ENCODE data around the gene TTC13. TPM values are rescaled to one million over a fixed set of nuclear protein-coding genes. Genes with fewer than 3 reads are reported as not detected.

The TTC13 gene
- polyA plus RNA-seq, 1 of the 3 experiments (the other 2 are of a cell fraction): 5.5 TPM

GRCh38 chr1:230930986-230931385, 47.7 kb downstream of the TTC13 start:
- Histone ChIP-seq H3K79me2 (ENCODE audit: insufficient read depth) (no peaks in the 10 kb centered on the region), H4K20me1 (ENCODE audit: insufficient read depth) (no peaks in the 10 kb centered on the region), H3K4me1 (ENCODE audit: control insufficient read depth in 1 of 2, insufficient read depth in 2 of 2, low read depth in 1 of 2, low read length in 1 of 2) (no peaks in the 10 kb centered on the region), H3K4me3 (ENCODE audit: low read depth in 2 of 2, low read length in 1 of 2) (no peak overlapping the region), H3F3A (replicated peaks; ENCODE audit: insufficient read depth) (no peaks in the 10 kb centered on the region), H3K9me2 (no peaks in the 10 kb centered on the region; the same call in 1 of the 2 replicates), H3K27me3 (ENCODE audit: insufficient read depth) (no peaks in the 10 kb centered on the region), H3K9me3 (no peaks in the 10 kb centered on the region), H3K27ac (ENCODE audit: low read depth in 2 of 2, low read length in 1 of 2) (no peak overlapping the region), H2AFZ (ENCODE audit: low read depth) (no peak overlapping the region), H3K36me3 (replicated peaks in 1 of 2; ENCODE audit: control insufficient read depth in 1 of 2, insufficient read depth in 2 of 2, low read length in 1 of 2) (peaks cover 0 to 39% of the 10 kb centered on the region in 2 experiments), H3K9ac (no peak overlapping the region), H3K4me2 (no peak overlapping the region)
- DNase-seq: no peak
- TF ChIP-seq RAD21 (IDR thresholded peaks at IDR 0.05; ENCODE audit: low read length) (no peak), MXI1 (IDR thresholded peaks at IDR 0.05; ENCODE audit: low read depth, low read length) (no peak)
- CTCF ChIA-PET: interaction anchor here (0.8 to 1.8 kb wide), 2 partner anchors 13 to 280 kb away, joined by 4 read pairs; no protein-coding TSS in a partner anchor
- WGBS (ENCODE audit: low lambda C conversion rate): 96% methylated on average over 3 of the region's 3 CpGs
- POLR2A ChIA-PET: no interaction called here

GRCh38 chr1:230926182-230926581, 52.5 kb downstream of the TTC13 start:
- no peak overlapping the region for H3K4me3 ChIP-seq (ENCODE audit: low read depth in 2 of 2, low read length in 1 of 2)
- H3K4me2 ChIP-seq: no peak overlapping the region
- H3K9me3 ChIP-seq: no peaks in the 10 kb centered on the region
- no peaks in the 10 kb centered on the region for H4K20me1 ChIP-seq (ENCODE audit: insufficient read depth)
- peaks cover 3 to 36% of the 10 kb centered on the region in 2 experiments for H3K36me3 ChIP-seq (replicated peaks in 1 of 2; ENCODE audit: control insufficient read depth in 1 of 2, insufficient read depth in 2 of 2, low read length in 1 of 2)
- H3K9ac ChIP-seq: no peak overlapping the region
- no peaks in the 10 kb centered on the region for H3K27me3 ChIP-seq (ENCODE audit: insufficient read depth)
- POLR2A ChIA-PET: no interaction called here
- H3K9me2 ChIP-seq: no peaks in the 10 kb centered on the region
- no peak overlapping the region for H2AFZ ChIP-seq (ENCODE audit: low read depth)
- no peaks in the 10 kb centered on the region for H3K4me1 ChIP-seq (ENCODE audit: control insufficient read depth in 1 of 2, insufficient read depth in 2 of 2, low read depth in 1 of 2, low read length in 1 of 2)
- H3K79me2 ChIP-seq (ENCODE audit: insufficient read depth): no peaks in the 10 kb centered on the region
- TF ChIP-seq CHD2 (IDR thresholded peaks at IDR 0.05; ENCODE audit: low read length, partially characterized antibody) (no peak), TCF12 (IDR thresholded peaks at IDR 0.05) (no peak), SIN3A (IDR thresholded peaks at IDR 0.05; ENCODE audit: borderline replicate concordance, low read depth, low read length) (no peak), MAX (IDR thresholded peaks at IDR 0.05; ENCODE audit: low read depth) (no peak), MXI1 (IDR thresholded peaks at IDR 0.05; ENCODE audit: low read depth, low read length) (no peak), RFX5 (IDR thresholded peaks at IDR 0.05; ENCODE audit: low read length) (no peak), IRF3 (IDR thresholded peaks at IDR 0.05; ENCODE audit: low read depth, low read length) (no peak), FOXM1 (IDR thresholded peaks at IDR 0.05; ENCODE audit: low read depth) (no peak), RXRA (IDR thresholded peaks at IDR 0.05; ENCODE audit: borderline replicate concordance, low read depth) (no peak), USF1 (IDR thresholded peaks at IDR 0.05; ENCODE audit: borderline replicate concordance, low read depth) (no peak), MEF2A (IDR thresholded peaks at IDR 0.05; ENCODE audit: borderline replicate concordance, low read depth) (no peak), GATA2 (CRISPR knock-in tag; IDR thresholded peaks at IDR 0.05) (no peak), TAF1 (IDR thresholded peaks at IDR 0.05; ENCODE audit: borderline replicate concordance, low read depth, low read length) (no peak)
- TF ChIP-seq, protein P1, sequence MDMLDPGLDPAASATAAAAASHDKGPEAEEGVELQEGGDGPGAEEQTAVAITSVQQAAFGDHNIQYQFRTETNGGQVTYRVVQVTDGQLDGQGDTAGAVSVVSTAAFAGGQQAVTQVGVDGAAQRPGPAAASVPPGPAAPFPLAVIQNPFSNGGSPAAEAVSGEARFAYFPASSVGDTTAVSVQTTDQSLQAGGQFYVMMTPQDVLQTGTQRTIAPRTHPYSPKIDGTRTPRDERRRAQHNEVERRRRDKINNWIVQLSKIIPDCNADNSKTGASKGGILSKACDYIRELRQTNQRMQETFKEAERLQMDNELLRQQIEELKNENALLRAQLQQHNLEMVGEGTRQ (IDR thresholded peaks at IDR 0.05; ENCODE audit: borderline replicate concordance, low read depth, low read length): no peak
- TF ChIP-seq, protein P2, sequence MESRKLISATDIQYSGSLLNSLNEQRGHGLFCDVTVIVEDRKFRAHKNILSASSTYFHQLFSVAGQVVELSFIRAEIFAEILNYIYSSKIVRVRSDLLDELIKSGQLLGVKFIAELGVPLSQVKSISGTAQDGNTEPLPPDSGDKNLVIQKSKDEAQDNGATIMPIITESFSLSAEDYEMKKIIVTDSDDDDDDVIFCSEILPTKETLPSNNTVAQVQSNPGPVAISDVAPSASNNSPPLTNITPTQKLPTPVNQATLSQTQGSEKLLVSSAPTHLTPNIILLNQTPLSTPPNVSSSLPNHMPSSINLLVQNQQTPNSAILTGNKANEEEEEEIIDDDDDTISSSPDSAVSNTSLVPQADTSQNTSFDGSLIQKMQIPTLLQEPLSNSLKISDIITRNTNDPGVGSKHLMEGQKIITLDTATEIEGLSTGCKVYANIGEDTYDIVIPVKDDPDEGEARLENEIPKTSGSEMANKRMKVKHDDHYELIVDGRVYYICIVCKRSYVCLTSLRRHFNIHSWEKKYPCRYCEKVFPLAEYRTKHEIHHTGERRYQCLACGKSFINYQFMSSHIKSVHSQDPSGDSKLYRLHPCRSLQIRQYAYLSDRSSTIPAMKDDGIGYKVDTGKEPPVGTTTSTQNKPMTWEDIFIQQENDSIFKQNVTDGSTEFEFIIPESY (IDR thresholded peaks at IDR 0.05; ENCODE audit: borderline replicate concordance, low read depth): no peak
- H3K27ac ChIP-seq (ENCODE audit: low read depth in 2 of 2, low read length in 1 of 2): no peak overlapping the region
- 81% methylated on average over 5 of the region's 5 CpGs for WGBS (ENCODE audit: low lambda C conversion rate)
- DNase-seq: no peak
- CTCF ChIA-PET: interaction anchor here (1.2 to 2.1 kb wide), 4 partner anchors 10 to 285 kb away, joined by 3 to 7 read pairs (median 6); no protein-coding TSS in a partner anchor
- H3F3A ChIP-seq (replicated peaks; ENCODE audit: insufficient read depth): no peaks in the 10 kb centered on the region

Data from SK-N-SH (cell line).